Transverse colon (tissue), 4 donors: ENCODE measurements around the gene ACTR3.

Experiments used
- CTCF ChIP-seq, 5 experiments: fragments of 200-600 bp in 3 of 5; fragments of 450-650 bp in 2 of 5; sonication (generic) in 3 of 5; IDR thresholded peaks; 1 replicate in 2 of 5; 2 replicates in 3 of 5; pipeline ENCODE4 v1.5.1; 2016 to 2017; ENCODE audit warnings: antibody characterized with exemption in 5 of 5, inconsistent platforms in 3 of 5, mild to moderate bottlenecking in 2 of 5, moderate library complexity in 1 of 5
- EP300 ChIP-seq: sonication (generic); formaldehyde crosslinking; IDR thresholded peaks from one replicate; pipeline ENCODE4 v1.6.1; 2017; ENCODE audit warnings: antibody characterized with exemption, low read depth
- POLR2A ChIP-seq: fragments of 450-650 bp; IDR thresholded peaks from one replicate; pipeline ENCODE4 v1.6.1; 2016; ENCODE audit warnings: antibody characterized with exemption, mild to moderate bottlenecking, moderate library complexity
- POLR2AphosphoS5 ChIP-seq, 3 donors: sonication (generic); formaldehyde crosslinking; IDR thresholded peaks; one replicate each; pipeline ENCODE4 v1.6.1; 2016; ENCODE audit warnings: antibody characterized with exemption in 3 of 3

GRCh38 chr2:113980946-113981345 is 91.1 kb downstream of the ACTR3 start:
- TF ChIP-seq POLR2A (no peak), POLR2AphosphoS5 (IDR thresholded peaks at IDR 0.05) (no peak), CTCF (IDR thresholded peaks at IDR 0.05) (no peak), EP300 (no peak)
